Fibroblast of lung (primary cell): Measurements from ENCODE around the gene UBN2.

Source experiments
- EZH2 ChIP-seq: IDR thresholded peaks from 2 replicates; pipeline ENCODE4 v1.5.1; 2012; ENCODE audit warnings: low read length, control low read depth, mild to moderate bottlenecking; ENCODE audit errors: missing control alignments
- TF ChIP-seq, protein P1 (sequence below), 2 donors: IDR thresholded peaks in 1 of 2; conservative IDR thresholded peaks in 1 of 2; 1 replicate in 1 of 2; 2 replicates in 1 of 2; pipeline ENCODE4 v1.5.1; 2011 to 2012; ENCODE audit warnings: low read length in 2 of 2, control low read depth in 1 of 2, inconsistent platforms in 1 of 2, low read depth in 1 of 2, mild to moderate bottlenecking in 1 of 2

DNA sequence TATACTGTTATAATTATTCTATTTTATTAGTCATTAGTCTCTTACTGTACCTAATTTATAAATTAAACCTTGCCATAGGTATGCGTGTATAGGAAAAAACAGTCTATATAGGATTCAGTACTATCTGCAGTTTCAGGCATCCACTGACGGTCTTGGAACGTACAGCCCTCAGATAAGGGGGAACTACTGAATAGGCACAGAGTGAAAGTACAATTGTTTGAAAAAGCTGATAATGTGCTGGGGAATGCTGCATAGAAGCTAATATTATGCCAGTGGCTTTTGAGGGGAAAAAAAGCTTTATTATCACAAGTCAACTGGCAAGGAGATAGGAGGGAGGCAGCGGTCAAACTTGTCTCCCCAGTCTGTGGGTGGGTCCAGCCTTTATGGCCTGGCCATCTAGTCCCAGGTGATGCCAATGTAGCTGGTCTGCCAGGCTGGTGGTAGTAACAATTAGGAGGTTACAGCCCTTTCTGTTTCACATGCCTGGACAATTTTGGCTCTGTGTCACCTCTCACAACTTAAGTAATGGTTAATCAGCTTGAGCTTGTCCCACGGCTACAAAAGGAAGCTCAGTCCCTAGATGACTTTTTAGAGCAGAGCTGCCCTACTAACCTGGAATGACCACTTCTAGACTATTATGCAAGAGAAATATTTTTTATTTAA lies 101.8 kb downstream of the UBN2 start:
- TF ChIP-seq, protein P1, sequence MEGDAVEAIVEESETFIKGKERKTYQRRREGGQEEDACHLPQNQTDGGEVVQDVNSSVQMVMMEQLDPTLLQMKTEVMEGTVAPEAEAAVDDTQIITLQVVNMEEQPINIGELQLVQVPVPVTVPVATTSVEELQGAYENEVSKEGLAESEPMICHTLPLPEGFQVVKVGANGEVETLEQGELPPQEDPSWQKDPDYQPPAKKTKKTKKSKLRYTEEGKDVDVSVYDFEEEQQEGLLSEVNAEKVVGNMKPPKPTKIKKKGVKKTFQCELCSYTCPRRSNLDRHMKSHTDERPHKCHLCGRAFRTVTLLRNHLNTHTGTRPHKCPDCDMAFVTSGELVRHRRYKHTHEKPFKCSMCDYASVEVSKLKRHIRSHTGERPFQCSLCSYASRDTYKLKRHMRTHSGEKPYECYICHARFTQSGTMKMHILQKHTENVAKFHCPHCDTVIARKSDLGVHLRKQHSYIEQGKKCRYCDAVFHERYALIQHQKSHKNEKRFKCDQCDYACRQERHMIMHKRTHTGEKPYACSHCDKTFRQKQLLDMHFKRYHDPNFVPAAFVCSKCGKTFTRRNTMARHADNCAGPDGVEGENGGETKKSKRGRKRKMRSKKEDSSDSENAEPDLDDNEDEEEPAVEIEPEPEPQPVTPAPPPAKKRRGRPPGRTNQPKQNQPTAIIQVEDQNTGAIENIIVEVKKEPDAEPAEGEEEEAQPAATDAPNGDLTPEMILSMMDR (conservative IDR thresholded peaks at IDR 0.05 in 1 of 2, IDR thresholded peaks at IDR 0.05 in 1 of 2; ENCODE audit: low read depth in 1 of 2, low read length in 2 of 2), result no peak
- no peak for TF ChIP-seq EZH2
